DLD1 (cell line): ENCODE data around the gene LMO7.
"Not testable (repeated sequence)": the region's sequence is repeated elsewhere in the genome, so short reads cannot be mapped to it uniquely, and the experiment has no call there.

Experiments used
- in situ Hi-C: cut with HindIII; loops from 2 replicates; pipeline ENCODE4 v1.10.0; 2017; ENCODE audit warnings: low sequenced_read_pairs

The LMO7 gene

DNA sequence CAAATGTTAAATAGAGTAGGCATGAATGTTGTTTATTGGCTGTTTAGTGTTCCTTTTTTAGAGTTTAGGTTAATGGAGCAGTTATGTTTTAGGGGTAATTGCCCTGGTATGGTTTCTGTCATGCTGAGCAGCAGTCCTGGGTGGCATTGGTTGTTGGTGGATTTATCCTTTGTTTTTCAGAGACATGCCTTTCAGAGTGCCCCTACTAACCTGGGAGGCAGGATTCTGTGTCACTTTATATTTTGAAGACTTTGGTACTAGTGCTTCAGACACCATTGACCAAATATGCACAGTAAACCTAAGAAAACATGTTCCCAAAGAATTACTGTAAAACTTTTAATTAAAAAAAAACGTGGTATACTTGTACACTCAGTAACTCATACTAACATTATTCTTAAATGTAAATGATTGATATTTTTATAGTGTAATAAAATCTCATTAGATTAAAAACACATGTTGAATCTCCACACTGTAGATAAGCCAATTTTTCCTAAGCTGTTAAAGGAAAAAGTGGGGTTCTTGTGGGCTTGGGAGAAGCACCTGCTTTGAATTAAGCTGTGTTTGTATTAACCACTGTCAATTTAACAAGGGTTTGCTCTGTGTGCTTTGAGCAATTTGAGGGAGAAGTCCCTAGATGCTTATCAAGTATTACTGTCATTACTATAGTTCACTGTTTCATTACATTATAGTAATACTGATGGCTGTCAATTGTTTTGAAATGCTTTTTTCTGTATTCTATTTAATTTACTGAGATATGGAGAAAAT is 133.2 kb downstream of the LMO7 start:
- in situ Hi-C loops, result no loop called here

DNA sequence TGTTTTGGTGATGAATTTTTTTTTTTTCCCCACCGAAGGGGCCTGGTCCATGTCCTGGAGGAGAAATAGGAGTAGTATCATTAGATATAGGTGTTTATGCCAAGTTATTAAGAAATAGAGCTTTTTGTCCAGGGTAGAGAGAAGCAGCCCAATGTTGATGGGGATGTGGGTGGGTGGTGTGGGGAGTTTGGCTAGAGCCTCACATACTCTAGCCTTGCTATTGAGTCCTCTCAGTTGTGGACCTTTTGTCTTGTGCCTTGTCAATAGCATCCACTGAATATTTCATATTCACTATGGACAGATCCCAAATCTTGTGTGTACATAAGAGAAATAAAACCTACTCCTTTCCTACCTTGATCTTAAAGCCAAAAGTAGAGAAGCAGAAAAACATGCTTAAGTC is 134.0 kb downstream of the LMO7 start:
- in situ Hi-C loops, result no loop called here

DNA sequence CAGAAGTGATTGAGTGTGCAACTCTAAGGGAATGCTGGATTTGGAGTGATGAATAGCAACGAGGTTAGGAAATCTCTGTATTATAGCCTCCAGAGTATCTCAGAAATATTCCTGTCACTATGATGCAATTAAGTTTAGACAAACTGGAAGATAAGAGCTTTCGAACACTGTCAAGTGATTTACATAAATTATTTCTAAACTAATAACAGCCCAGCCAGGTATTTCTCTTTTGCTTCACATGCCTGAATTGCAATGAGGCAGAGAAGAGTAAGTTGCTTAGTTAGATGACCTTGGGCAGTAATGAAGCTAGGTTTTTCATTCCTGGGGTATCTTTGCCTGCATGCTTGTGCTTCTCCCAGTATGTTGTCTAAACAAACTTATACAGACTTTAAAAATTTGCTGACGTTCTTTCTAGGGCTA is 134.5 kb downstream of the LMO7 start:
- in situ Hi-C loops, result no loop called here

DNA sequence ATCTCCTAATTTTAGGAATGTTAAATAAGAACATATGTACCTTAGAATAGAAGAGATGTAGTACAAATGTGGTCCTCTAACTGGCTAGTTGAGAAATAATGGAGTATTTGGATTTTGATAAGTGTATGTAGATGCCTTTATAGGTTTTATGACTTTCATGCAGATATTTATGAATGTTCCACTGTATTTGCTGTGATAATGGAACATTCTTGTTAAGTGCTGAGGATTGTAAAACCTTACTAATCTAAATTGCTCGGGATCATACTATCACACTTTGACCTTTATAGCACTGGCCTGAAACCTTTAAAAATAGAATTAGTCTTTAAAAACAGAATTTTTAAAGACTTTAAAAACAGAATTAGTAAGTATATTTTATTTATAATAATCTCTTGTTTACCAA is 135.1 kb downstream of the LMO7 start:
- in situ Hi-C loops, result no loop called here

DNA sequence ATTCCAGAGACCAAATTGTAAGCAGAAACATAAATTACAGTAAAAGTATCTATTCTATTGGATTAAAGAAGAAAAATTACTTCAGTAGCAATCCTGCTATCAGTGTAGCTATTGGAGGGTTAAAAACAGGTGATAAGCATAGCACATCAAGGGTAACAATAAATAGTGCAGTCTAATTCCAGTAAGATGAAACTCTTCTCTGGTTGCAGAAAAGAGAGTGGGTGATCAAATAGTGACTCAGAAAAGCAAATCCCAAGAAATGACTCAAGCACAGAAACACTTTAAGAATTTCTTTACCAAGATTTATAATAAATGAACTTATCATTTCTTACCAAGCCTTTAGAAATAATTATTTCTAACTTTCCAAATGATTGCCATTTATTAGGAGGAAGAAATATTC is 135.7 kb downstream of the LMO7 start:
- in situ Hi-C loops, result no loop called here

DNA sequence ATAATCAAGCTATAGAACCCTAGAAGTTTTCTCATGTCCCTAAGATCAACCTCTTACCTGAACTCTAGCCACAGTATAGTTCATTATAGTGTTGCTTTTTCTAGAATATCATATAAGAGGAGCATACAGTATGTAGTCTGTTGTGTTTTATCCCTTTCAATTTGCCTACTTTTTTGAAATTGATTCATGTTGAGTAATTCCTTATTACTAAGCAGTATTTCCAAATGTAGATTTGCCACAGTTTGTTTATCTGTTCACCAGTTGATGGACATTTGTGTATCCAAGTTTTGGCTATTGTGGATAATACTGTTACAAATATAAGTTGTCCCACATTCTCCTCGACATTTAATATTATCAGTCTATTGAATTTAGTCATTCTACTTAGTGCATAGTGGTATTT is 138.0 kb downstream of the LMO7 start:
- in situ Hi-C loops, result no loop called here

DNA sequence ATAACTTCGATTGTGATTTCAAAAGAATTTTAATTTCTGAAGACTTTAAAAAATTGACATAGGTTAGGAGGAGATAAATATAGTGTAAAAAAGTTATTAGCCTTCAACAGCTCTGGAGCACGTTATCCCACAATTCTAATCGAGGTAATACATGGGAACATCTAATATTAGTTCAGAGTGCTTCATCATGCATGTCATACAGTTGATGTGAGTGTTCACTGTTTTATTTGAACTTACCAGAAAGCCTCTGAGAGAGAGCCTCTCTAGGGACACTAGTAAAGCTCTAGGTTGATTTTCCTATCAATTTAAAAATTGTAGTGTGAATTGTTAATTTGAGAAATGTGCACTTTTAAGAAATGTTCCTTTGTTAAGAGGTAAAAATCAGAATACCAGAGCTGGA is 140.4 kb downstream of the LMO7 start:
- in situ Hi-C loops, result no loop called here

DNA sequence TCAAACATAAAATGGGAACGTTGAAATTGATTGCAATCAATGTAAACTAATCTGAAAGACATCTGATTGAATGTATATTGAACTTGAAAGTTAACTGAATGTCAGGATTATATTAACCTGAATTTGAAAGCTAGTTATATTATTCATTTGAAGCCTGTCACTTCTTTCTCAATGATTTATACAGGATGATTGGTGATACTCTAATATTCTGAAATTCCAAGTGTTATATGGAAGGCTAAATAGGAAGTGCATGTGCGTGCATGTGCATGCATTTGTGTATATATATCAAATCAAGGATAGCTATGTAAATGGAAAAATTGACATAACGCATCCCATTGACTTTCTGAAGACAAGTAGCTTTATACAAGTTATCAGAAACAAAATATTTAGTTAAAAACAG is 143.3 kb downstream of the LMO7 start:
- in situ Hi-C loops, result no loop called here

DNA sequence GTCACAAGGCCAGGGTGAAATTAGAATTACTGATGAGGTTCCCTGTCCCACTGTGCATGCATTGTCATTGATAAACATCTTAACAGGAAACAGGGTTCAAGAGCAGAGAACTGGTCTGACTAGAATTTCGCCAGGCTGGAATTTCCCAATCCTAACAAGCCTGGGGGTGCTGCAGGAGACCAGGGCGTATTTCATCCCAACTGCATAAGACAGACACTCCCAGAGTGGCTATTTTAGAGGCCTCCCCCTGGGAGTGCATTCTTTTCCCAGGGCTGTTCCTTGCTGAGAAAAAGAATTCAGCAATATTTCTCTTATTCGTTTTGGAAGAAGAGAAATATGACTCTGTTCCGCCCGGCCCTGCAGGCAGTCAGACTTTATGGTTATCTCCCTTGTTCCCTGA is 144.0 kb downstream of the LMO7 start:
- in situ Hi-C loops, result not testable (repeated sequence)

DNA sequence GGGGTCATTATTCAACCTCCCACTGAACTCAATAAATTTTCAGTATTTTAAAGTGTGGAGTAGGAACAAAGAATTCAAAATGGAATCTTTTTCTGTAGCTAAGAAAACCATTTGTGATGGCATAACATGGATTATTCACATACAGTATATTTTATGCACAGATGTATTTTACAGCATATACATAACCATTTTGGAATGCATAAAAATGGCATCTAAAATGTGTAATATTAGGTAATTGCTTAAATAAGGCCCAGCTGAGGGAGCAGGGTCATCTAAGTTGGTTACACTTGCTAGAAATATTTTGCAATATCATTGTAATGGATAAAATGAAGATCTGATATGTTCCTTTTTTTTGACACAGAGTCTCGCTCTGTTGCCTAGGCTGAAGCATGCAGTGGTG is 146.9 kb downstream of the LMO7 start:
- in situ Hi-C loops, result no loop called here

DNA sequence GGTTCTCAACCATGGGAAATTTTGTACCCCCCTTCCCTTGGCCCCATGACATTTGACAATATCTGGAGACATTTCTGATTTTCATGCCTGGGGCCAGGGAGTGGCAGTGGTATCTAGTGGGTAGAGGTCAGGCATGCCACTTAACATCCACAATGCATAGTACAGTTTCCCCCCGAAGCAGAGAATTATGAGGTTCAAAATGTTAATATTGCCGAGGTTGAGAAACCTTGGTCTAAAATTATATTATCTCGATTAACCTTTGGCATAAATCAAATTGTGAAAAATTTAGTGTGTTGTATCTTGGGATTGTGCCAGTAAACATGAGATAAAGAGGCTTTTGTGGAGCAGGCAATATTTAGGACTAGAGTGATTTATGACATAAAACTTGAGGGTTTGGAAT is 147.9 kb downstream of the LMO7 start:
- in situ Hi-C loops, result no loop called here

DNA sequence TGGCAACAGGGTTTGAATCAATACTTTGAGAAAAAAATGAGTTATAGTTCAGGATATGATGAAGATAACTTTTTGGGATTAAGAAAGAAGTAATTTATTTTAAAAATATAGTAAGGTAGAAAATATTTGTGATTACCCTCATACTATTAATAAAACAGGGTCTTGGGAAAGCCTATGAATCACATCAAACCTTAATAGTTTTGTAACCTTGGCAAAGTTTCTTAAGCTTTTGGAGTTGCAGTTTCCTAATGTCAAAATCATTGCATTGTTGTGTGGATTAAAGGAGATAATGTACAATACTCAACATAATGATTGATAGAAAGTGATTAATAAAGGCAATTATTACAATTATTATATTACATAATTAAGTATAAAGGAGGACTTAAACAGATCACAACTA is 149.0 kb downstream of the LMO7 start:
- in situ Hi-C loops, result no loop called here

DNA sequence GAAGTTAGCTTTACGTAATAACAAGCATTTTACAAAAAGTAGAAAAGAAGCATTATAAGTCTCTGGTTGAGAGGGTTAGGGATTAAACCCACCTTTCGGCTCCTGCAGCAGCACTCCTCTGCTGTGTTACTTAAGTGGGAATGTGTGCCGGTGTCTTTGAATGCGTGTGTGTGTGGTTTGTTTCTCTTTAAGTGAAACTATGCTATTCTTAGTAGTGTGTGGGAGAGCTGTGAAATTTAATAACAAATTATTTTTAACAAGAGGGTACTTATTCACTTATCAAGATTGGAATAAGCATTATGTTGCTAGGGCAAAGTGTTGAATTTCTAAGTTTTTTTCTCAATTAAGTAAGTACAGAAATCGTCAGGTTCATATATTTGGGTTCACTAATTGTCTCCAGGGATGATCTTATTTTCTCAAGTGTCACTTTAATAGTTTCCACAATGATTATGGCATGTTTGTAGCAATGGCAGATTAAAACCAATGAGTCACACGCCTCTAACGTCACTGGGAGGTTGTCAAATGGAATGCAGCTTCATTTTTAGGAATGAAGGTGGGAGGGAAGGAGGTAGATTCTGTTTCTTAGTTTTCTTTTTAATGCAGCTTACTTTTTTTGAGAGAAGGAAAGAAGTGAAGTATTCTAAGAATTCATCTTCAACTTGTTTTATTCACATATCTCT is 151.3 kb downstream of the LMO7 start:
- in situ Hi-C loops, result no loop called here

DNA sequence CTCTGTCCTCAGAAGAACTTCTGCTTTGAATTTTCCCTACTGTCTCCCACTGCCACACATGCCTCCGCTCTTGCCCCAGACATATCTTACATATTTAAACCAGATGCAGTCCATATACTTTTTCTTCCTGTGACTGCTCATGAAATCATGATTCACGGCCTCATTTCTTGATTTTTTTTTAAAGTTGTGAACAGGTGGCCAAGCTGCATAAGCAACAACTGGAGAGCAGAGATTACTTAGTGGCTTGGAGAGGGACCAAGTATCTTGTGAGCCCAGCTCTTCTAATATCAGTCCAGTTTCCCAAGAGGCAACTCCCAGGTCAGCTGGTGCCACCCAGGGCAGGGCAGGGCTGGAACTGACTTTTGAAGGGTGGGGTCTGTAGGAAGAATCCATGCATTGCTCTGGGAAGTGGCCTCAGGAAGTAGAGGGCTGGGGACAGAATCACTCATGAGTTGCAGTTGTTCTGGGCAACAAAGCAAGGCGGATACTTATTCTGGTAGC is 152.4 kb downstream of the LMO7 start:
- in situ Hi-C loops, result no loop called here

DNA sequence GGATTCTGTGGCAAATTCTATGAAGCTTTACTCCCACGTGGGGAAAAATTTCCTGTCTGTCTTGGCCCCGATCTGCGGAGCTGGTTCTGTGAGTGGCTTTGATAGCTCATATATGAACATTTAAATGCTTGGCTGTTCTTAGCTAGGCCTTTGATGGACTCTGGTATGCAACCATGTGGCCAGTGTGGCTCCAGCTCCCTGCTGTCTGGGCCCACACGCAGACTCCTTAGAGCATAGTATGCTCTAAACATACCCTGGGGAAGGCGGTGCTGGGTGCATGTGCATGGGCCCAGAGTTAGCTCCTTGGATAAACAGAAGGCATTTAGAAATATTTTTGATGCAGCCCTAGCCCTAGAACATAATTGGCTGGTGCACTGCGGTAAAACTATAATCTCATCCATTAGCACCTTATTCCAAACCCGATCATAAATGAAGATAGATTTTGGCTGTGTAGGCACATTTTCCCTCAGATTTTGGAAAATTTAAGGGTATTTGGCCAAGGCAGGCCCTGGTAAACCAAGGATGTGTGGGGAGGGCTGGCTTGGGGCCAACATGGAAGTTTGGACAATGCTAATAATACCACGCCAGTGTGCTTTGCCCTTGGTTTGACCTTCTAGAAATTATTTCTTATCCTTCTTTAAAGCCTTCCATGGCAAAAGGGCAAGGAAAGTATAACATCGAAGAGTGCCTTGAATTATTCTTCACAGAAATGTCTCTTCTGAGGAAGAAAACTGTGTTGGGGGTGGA is 153.5 kb downstream of the LMO7 start:
- in situ Hi-C loops, result no loop called here

DNA sequence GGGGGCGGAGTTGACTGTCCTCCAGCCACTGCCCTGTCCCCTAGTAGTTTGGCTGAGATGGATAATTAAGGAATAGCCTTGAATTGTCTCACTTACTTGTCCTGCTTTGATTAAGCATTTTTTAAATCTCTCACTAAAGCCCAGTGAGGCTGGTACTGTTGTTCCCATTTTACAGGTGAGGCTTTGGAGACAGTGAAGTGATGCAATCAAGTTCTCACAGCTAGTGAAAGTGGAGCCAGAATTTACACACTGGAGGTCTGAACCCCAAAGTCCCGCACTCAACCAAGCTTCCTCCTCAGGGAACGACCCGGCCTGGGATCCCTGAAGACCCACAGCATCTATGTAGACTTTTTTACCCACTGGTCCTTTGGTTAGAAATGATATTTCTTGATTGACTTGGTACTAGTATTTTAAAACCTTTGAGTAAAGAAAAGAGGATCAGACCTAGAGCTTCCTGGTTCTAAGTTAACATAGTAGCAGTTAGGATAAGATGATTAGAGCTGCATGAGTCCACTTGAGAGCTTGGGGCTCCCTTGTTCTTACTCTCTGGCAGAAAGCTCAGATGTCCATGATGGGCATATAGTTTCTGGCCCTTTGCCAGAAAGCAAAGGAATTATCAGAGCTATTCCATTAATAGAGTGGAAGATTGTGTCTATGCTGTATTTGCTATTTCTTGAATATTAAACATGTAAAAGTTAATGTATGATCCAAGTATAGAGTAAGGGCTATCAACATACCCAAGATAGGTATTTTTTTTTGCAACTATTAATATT is 154.3 kb downstream of the LMO7 start:
- in situ Hi-C loops, result no loop called here

DNA sequence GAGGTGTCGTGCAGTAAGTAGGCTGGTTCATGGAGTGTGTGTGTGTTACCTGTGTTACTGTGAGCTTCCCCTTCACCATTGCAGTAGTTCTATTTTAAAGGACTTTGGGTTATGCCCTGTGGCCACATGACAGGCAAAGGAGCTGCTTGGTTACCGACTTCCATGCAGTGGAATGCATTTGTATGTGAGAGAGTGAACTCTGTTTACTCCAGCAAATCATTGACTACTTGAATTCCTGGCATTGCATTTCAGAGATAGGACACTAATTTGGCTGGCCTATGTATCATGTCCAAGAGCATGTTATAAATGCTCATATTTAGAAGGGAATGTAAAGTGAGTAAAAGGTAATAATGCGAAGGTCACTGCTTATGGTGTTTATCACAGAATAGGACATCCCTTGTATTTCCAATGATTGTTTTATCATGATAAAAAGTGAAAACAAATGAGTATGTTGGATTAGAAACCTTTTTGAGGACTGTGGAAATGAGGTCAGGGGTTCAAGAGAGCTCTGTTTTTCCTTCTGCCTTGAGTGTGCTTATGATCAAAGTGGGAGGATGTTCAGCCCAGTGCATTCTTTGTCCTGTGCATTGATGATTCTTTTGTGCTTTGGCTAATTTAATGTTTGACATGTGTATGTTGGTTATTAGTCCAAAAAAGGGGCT is 156.5 kb downstream of the LMO7 start:
- in situ Hi-C loops, result no loop called here

DNA sequence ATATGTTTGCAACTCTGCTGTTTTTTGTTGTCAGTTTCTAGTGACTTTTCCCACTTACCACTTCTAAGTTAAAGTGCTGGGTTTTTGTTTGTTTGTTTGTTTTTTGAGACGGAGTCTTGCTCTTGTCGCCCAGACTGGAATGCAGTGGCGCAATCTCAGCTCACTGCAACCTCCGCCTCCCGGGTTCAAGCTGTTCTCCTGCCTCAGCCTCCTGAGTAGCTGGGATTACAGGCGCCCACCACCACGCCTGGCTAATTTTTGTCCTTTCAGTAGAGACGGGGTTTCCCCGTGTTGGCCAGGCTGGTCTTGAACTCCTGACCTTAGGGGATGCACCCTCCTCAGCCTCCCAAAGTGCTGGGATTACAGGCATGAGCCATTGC is 157.0 kb downstream of the LMO7 start:
- in situ Hi-C loops, result not testable (repeated sequence)

DNA sequence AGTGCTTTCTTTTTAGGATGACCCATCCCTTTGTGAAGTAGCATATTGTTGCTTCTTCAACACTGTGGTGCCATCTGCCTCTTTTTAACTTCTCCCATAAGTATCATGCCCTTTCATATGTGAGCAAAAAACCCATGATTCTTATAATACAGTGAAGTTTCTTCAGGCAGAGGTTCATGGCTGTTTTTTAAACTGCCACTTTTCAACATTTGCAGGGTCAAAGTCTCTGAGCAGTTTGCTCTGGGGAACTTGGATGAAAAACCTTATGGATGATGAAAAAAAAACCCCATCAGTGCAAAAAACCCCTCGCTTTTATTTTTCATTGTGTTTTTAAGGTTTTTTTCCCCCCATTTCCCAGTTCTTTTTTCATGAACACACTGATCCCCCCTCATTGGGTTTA is 158.5 kb downstream of the LMO7 start:
- in situ Hi-C loops, result no loop called here

DNA sequence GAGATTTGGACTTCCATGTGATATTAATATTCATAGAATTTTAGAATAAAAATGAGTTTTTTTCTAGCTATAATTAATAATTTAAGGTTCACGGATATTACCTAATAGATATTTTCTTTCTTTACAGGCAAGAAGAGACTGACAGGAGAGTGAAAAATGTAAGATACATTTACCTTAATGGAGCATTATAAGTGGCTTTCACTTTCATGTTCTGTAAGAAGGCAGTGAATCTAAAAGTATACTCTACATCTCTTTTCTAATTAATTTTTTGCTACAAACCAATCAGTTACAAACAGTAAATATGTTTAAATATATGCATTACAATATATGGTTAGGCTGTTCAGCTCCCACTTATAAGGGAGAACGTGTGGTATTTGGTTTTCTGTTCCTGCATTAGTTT is 159.1 kb downstream of the LMO7 start:
- in situ Hi-C loops, result no loop called here

DNA sequence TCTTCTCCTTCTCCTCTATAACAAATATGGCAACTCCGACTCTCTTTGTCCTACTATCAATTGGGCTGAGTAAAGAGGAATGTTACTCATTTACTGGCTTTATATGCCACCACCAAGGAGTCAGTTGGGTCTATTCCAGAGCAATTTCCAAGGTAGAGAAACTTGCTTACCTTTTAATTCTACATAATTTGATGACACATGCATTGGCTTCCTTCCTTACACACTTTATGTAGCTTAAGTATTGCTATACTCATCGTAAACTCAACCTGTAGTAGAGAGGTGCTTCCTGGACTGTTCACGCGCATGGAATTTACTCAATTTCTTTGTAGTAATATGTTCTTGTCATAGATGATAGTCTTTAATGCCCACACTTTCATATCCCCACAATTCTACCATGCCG is 160.7 kb downstream of the LMO7 start:
- in situ Hi-C loops, result no loop called here
